Memory B cell (primary cell): ENCODE data around the gene CDHR1.

Source experiments
- ATAC-seq: fragments of 150-1000 bp; cut with Tn5 transposase; 2 replicates; pipeline ENCODE4 v1.10.0; 2021; ENCODE audit warnings: low read depth, mild to moderate bottlenecking, moderate library complexity
- DNase-seq, 2 donors: peaks; one replicate each; pipeline ENCODE4 v3.0.0; 2022; ENCODE audit warnings: low spot score in 2 of 2
- H3K27ac Mint-ChIP-seq: one replicate; pipeline ENCODE4 v1.8.0; 2022; ENCODE audit warnings: mild to moderate bottlenecking, moderate library complexity, mixed read lengths
- H3K27me3 Mint-ChIP-seq: one replicate; pipeline ENCODE4 v1.8.0; 2022; ENCODE audit warnings: mixed read lengths
- H3K36me3 Mint-ChIP-seq: one replicate; pipeline ENCODE4 v1.8.0; 2022; ENCODE audit warnings: mild to moderate bottlenecking, mixed read lengths
- H3K4me1 Mint-ChIP-seq: one replicate; pipeline ENCODE4 v1.8.0; 2022; ENCODE audit warnings: mixed read lengths
- H3K4me3 Mint-ChIP-seq: one replicate; pipeline ENCODE4 v1.8.0; 2022; ENCODE audit warnings: mild to moderate bottlenecking, moderate library complexity, mixed read lengths
- H3K9me3 Mint-ChIP-seq: one replicate; pipeline ENCODE4 v1.8.0; 2022; ENCODE audit warnings: mixed read lengths

The CDHR1 gene

GRCh38 chr10:84263716-84264115 is 69.4 kb downstream of the CDHR1 start:
- Mint-ChIP-seq H3K4me1 (peaks cover 4% of the 10 kb centered on the region), H3K27me3 (peaks cover 16% of the 10 kb centered on the region), H3K36me3 (no peaks in the 10 kb centered on the region), H3K27ac (no peak overlapping the region), H3K9me3 (no peaks in the 10 kb centered on the region), H3K4me3 (no peak overlapping the region)
- no peak for ATAC-seq
- no peak for DNase-seq

GRCh38 chr10:84264611-84265141 is 70.3 kb downstream of the CDHR1 start:
- Mint-ChIP-seq H3K4me1 (peaks cover 4% of the 10 kb centered on the region), H3K4me3 (no peak overlapping the region), H3K27ac (no peak overlapping the region), H3K27me3 (peaks cover 16% of the 10 kb centered on the region), H3K36me3 (no peaks in the 10 kb centered on the region), H3K9me3 (no peaks in the 10 kb centered on the region)
- DNase-seq (peak; percentile 59 to 68), ATAC-seq (peak; percentile 90)

GRCh38 chr10:84265418-84265817 is 71.1 kb downstream of the CDHR1 start:
- no peaks in the 10 kb centered on the region for H3K9me3 Mint-ChIP-seq
- DNase-seq: no peak
- H3K36me3 Mint-ChIP-seq: no peaks in the 10 kb centered on the region
- no peak for ATAC-seq
- peak overlapping the region; percentile 2 for H3K27ac Mint-ChIP-seq
- peaks cover 16% of the 10 kb centered on the region for H3K27me3 Mint-ChIP-seq
- peaks cover 4% of the 10 kb centered on the region for H3K4me1 Mint-ChIP-seq
- no peak overlapping the region for H3K4me3 Mint-ChIP-seq

GRCh38 chr10:84267503-84268126 is 73.3 kb downstream of the CDHR1 start:
- Mint-ChIP-seq H3K27ac (no peak overlapping the region), H3K36me3 (no peaks in the 10 kb centered on the region), H3K4me1 (peaks cover 4% of the 10 kb centered on the region), H3K27me3 (peaks cover 16% of the 10 kb centered on the region), H3K4me3 (no peak overlapping the region), H3K9me3 (no peaks in the 10 kb centered on the region)
- DNase-seq: no peak
- ATAC-seq: peak; percentile 52

- Mint-ChIP-seq H3K4me3 (no peak overlapping the region), H3K27ac (no peak overlapping the region), H3K9me3 (no peaks in the 10 kb centered on the region), H3K4me1 (peaks cover 4% of the 10 kb centered on the region), H3K27me3 (peaks cover 11% of the 10 kb centered on the region), H3K36me3 (no peaks in the 10 kb centered on the region)
- ATAC-seq (no peak), DNase-seq (no peak)
These were observed 74.8 kb downstream of the CDHR1 start for GRCh38 chr10:84269162-84269561.
